ENCODE data around the gene FMNL2. TPM values are rescaled to one million over a fixed set of nuclear protein-coding genes. Genes with fewer than 3 reads are reported as not detected.

Gene FMNL2
- polyA plus RNA-seq, 1 donor: 22.4 TPM

DNA sequence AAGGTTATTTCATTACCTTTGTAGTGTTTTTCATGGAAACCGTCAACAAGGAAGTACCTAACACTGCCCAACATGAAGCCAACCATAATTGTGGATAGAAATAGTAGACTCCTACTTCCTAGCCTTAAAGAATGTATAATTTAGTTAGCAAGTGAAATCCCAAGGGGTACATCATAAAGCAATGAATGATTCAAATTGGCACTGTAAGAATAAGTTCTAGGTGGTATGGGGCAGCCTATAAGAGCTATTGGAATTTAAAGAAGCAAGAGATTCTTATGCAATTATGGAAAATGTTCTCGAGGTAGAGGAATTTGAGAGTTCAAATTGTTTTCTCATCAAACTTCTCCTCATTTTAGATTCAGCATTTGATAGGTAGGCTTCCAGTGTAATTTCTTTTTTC, 157.9 kb downstream of the FMNL2 start:
- DNase-seq (ENCODE audit: low read depth): no peak

DNA sequence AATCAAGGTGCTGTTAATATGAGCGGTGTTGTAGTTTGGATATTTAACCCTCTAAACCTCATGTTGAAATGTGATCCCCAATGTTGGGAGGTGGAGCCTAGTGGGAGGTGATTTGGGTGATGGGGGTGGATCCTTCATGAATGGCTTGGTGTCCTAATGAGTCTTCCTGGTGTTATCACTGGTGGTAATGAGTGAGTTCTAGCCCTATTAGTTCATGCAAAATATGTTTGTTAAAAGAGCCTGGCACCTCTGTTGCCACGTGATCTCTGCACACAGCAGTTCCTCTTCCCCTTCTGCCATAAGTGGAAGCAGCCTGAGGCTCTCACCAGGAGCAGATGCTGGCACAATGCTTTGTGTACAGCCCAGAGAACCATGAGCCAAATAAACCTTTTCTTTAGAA, 158.4 kb downstream of the FMNL2 start:
- no peak for DNase-seq (ENCODE audit: low read depth)

DNA sequence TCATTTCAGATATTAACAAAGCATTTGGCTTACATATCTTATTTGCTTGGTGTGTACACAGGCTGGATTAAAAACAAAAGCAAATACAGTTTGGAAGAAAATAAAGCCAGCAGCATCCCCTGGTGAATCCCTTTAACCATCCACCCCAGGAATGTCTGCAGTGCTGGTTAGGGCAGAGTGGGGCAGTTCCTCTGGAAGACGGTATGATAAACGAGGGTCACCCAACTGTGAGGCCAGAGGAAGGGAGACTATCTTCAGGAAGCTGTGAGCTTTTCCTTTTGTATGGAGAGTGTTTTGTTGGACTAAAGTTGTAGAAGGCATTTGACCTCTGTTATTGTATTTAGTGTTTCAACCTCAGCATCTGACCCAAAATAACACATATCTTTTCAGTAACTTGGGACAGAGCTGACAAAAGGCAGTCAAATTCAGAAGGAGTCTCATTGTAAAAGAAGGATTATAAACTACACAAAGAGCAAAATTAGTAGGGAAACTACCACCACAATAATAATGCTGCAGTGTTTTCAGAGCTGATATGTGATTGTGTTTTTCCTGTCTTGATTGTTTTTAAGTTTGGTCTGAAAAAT, 159.1 kb downstream of the FMNL2 start:
- no peak for DNase-seq (ENCODE audit: low read depth)

DNA sequence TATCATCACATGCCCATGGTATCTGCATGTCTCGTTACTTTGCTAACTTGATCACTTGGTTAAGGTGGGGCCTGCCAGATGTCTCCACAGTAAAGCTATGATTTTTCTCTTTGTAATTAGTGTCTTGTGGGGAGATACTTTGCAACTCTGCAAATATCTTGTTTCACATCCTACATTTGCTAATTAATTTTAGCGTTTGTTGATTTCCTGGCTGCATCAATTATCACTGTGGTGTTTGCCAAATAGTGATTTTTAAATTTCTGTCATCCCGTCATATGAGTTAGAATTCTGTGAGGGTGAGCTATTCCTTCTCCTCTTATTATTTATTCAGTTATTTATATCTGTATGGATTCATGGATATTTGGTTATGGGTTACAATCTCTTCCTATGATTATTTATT, 161.4 kb downstream of the FMNL2 start:
- no peak for DNase-seq (ENCODE audit: low read depth)

DNA sequence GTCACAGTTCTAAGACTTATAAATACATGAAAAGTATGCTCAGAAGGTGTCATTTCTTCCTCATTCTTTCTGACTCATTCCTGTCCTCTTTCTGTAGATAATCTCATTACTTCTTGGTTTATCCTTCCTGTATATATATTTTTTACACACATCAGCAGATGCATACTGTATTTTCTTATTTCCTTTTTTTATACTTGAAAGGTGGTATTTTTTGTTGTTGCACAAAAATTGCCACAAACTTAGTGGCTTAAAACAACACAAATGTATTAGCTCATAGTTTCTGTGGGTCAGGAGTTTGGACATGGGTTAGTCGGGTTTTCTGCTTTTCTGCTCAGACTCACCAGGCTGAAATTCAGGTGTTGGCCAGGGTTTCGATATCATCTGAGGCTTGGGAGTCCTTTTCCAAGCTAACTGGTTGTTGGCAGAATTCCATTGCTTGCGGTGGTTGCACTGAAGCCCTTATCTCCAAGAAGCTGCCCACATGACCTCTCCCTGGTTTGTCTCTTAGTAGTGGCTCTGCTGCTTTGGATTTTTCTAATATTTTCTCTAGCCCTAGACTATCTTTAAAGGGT, 162.6 kb downstream of the FMNL2 start:
- no peak for DNase-seq (ENCODE audit: low read depth)

DNA sequence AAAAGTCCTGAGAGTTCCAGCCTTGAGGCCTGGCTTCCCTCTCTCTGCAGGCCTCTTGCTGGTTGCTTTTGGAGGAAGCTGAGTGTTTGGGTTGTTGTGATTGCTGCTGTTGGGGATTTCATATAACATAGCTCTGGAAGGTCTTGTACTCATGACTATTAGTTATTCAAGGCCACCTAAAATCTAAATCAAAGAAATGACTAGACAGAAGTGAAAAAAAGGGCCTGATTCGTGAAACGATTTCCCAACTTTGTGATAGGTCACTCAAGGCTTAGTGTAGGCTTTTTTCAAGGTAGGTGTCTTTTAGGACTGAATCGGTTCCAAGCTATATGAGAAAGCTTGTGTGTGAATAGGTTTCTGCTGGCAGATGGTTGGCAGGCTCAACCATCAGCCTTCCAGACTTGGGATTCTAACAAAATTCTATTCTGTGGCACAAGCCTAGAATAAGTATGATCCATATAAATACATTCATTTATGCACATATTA, 164.4 kb downstream of the FMNL2 start:
- no peak for DNase-seq (ENCODE audit: low read depth)

DNA sequence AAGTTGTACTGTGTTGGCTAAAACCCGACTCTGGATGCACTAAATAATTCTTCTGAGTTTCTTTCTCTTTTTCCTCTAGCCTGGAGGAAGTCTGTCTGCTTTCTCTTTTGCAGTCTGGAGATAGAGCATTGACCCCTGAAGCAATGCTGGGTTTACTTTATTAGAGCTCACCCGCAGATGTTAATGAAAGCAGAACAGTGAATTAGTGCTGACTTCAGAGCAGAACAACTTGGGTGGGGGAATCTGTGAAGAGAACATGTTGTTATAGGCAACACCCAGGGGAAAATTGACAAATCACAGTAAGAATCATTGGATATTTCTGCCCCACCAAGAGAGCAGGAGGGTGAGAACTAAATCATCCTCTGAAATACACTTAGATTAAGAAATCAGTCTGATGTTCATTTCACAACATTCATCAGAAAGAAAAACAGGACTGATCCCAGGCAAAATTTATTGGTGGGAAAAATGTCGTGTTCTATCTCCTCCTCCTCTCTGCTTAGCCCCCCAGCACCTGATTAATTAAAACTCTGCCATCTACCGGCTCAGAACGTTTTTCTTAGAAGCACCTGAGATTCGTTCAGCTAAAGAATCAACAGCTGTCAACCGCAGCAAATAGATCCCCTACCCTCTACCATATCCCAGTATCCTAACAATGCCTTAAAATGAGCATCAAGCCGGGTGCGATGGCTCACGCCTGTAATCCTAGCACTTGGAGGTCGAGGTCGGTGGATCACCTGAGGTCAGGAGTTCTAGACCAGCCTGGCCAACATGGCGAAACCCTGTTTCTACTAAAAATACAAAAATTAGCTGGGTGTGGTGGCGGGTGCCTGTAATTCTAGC, 165.1 kb downstream of the FMNL2 start:
- no peak for DNase-seq (ENCODE audit: low read depth)

DNA sequence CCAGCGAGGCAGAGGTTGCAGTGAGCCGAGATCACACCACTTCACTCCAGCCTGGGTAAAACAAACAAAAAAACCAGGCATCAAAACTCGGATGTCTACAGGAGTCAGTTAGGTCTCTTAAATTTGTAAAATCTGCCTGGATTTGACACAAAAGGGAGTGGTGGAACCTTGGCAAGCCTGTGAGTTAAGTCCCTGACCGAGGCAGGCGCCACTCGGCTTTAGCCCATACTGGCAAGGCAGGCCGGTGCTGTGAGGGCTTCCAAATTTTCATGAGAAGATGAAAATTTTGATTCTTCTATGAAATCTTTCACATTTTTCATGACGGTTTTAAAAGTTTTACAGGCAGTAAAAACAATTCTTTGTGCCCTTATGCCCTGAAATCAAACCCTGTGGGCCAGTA, 165.8 kb downstream of the FMNL2 start:
- no peak for DNase-seq (ENCODE audit: low read depth)

DNA sequence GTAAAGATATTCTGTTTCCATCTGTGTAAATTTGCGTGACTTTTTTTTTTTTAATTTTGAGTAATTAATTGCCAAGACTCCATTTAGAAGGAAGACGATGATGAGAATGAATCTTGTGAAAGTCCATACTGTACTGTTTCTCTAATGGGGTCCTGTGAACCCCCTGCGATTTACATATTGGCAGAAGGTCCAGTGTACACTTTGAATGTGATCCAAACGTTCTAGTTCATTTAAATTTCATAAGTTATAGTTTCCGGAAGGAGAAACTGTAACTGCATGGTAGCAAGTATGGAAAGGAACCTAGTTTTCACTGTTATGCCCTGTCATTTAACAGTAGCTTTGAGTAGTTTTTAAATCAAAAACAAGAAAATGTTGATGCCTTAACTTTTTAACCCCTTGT, 166.7 kb downstream of the FMNL2 start:
- no peak for DNase-seq (ENCODE audit: low read depth)

DNA sequence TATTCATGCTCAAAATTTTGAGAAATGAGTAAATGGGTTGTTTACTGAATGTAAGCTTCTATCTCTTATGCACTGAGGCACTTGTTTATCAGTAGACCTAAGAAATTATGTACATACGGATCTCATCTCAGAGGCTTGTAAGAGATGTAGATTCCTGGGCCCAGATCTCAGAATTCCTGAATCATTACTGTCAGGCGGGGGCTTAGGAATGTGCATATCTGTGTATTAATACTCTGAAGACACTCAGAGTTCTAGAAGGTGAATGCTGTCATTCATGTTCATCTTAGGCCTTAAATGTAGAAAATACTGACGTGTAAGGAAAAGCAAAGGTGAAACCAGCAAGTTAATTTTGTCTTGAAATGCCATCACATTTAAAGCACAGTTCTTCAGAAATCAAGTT, 169.6 kb downstream of the FMNL2 start:
- no peak for DNase-seq (ENCODE audit: low read depth)

DNA sequence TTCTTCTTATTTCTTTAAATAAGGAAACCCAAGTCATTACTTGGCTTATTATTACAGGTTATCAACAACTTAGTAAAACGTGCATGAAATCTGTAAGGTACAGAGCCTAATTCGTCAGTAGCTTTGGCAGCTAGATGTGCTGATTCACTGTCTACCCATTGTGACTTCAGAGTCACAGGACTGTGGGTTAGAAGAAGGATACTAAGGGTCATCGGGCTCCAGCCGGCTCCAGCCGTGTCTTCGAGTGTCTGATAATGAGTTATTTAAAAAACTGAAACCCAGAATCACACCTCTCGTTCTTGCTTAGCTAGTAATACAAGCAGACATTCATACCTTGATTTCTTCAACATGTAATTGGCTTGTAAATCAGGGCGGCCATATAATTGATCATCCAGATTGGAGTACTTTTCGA, 170.5 kb downstream of the FMNL2 start:
- DNase-seq (ENCODE audit: low read depth): no peak

DNA sequence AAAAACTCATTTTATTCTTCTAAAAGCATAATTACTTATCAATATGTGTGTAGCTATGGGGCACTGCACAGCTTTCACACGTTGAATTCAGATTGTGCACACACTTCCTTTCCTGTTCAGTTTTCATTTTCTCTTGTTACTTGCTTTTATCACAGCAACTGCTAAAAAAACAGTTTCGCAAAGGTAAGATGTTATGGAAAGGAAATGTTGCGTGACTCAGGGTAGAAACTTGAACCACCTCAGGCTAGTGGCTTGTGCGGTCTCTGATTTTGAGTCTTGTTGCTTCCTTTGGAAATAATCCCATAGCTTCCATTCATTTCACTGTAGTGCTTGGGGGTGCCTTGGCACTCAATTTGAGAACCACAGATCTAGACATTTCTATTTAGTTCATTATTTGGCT, 171.9 kb downstream of the FMNL2 start:
- DNase-seq (ENCODE audit: low read depth): no peak

DNA sequence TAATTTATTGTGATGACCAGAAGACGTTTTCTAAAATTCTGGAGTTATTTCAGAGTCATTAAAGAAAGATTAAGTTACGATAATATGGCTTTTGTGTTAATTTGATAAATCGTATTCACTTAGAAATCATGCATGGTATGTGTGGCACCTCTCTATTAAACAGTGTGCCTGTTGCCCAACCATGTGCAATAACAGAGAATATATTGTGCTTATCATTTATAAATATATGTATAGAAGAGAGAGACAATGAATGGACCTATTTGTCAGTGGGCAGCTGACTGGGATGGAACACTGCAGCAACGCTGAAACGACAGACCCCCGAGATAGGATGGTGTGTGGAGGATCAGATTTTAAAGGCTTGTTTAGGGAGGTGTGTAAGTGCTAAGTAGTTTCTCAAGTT, 172.9 kb downstream of the FMNL2 start:
- DNase-seq (ENCODE audit: low read depth): no peak

DNA sequence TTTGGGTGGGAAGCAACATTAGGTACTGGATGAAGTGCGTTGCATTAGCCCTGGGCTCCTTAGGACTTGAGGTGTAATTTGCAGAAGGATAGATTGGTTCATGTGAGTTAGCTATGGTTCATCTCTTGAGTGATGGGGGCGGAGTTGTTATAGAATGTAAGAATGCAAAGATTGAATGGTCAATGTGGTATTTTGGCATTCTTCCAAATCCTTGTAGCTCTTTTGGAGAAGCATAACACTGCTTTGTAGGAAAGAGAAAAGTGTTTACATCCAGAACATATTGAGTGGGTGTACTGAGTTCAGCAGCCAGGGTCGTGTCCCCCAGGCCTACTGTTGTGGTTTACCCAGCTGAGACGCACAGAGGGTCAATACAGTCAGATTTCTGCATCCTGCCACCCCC, 173.5 kb downstream of the FMNL2 start:
- DNase-seq (ENCODE audit: low read depth): no peak

DNA sequence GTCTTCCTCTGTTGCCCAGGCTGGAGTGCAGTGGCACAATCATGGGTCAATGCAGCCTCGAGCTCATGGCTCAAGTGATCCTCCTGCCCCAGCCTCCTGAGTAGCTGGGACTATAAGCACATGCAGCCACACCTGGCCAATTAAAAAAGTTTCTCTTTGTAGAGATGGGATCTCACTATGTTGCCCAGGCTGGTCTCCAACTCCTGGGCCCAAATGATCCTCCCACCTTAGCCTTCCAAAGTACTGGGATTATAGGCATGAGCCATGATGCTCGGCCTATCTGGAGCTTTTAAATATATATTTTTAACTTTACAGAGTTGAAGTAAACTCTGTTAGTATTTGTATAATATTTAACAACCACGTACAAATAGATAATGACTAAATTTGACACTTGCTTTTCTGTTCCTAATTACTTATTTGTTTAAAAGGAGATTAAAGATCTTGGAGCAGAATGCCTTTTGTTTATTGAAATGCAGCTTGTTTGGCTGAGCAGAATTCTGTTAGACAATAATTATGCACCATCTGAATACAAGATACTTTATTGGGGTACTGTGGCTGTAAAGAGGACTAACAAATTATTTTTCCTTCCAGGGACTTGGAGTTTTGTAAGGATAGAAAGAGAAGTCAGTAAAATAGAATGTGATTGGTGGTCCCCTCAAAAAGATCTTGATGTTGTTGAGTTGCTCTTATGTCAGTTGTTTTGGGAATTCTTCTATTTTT, 175.0 kb downstream of the FMNL2 start:
- DNase-seq (ENCODE audit: low read depth): no peak

DNA sequence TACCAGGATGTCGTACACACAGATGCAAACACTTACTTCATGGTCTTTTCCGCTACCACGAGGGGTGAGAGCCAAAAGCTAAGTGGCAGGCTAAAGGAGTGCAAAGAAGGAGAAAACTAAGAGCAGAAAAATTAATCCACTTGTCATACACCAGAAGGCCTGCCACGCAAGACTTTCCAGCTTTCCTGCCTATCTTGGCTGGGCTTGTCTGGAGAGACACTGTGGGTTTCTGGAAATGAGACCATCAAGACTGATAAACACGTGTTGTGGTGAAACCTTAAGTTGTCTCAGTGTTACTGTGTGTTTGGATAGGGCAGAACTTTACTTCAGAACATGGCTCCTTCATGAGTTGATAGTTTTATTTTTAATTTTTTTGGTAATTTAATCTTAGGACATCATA, 175.6 kb downstream of the FMNL2 start:
- no peak for DNase-seq (ENCODE audit: low read depth)

DNA sequence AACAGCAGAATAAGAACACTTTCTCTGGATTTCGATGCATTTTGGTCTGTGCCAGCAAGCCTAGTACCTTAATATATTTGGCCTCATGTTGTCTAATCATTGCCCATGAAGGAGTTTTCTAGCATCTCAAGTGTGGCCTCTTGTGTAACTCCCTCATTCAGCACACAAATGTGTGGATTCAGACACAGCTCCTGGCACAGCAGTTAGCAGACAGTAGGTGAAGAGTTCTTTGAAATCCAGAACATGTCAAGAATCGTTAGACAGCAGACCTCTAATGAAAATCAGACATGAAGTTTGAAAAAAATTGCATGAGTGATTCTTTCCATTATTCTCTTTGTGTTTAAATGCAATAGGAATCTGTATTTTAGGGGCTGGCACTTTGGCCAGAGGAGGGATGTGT, 177.0 kb downstream of the FMNL2 start:
- no peak for DNase-seq (ENCODE audit: low read depth)

DNA sequence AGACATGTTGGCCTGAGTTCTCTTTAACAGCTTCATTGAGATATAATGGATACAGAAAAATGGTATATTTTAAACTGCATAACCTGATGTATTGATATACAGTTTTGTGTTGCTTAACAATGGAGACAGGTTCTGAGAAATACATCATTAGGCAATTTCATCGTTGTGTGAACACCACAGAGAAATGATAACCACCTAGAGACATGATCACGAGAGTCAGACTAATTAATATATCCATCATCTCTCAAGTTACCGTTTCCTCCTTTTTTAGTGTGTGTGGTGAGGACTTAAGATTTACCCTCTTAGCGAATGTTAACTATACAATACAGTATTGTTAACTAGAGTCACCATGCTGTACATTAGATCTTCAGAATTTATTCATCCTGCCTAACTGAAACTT, 178.1 kb downstream of the FMNL2 start:
- DNase-seq (ENCODE audit: low read depth): no peak

DNA sequence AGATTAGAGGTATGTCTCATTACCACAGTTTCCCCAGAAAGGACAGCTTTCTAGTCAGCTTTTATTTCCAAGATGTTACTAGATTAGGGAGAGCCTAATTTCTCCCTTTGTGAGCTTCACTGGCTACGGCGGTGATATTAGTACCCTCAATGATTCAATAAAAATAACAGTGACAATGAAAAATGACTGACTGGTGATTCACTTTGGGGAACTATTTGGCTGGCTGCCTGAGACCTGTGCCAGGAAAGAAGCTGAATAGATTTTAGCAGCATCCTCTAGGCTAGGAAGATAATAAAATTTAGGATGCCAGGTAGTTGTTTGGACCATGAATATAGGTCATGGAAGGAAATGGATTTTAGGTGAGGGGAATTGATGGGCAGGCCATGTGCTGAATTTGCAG, 178.7 kb downstream of the FMNL2 start:
- no peak for DNase-seq (ENCODE audit: low read depth)

DNA sequence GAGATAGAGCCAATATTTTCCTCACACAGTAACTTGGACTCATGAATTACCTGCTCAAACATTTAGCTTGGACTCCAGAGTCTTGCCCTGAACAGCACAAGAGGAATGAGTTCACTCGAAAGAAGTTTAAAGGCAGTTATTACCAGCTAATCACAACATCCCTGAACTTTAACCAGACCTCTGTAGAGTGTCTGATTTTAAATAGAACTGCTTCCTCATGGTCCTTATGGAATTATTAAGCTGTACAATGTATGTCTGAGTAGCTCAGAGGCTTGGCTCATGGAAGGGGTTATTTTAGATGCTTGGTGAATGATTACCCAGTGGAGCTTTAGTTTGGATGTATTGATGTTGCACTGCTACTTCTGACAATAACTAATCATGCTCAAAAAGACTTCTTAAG, 183.1 kb downstream of the FMNL2 start:
- no peak for DNase-seq (ENCODE audit: low read depth)

DNA sequence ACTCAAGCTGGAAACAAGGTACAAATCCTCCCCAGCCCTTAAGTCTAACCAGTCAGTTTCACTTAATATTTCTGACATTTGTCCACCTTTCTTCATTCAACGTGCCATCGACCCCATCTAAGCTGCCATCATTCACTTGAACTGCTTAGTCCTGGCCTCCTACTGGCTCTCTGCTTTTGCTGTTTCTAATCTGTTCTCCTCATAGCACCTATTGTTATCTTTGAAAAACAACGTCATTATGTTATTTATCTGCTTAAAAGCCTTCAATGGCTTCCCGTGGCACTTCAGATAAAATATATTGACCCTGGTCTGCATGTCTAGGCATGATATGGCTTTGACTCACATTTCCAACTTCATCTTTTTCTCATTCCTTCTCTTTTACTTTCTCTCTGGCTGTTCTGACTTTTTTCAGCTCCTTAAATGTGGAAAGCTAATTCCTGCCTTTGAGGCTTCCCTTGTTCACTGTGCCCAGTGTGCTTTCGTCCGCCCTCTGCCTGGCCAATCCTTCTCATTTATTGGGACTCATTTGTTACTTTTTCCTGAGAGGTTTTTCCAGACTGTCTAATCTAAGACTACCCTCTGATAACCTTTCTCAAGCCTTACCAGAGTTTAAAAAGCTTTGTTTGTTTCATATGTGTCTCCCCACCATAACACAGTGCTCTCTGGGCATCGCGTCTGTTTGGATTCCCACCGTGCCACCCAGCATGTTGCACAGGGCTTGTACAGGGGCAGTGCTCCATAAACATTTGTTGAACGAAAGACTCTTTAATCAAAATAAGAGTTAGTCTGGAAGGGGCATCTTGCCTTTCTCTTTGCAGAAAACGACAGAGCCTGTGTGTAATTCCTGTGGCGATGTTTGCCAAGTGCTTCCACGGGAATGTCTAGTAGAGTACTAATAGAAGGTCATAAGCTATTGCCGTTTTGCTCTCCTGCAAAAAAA, 183.9 kb downstream of the FMNL2 start:
- no peak for DNase-seq (ENCODE audit: low read depth)
